Measurements from ENCODE around the gene KIRREL1. TPM values are rescaled to one million over a fixed set of nuclear protein-coding genes. Genes with fewer than 3 reads are reported as not detected.

Gene KIRREL1
- total RNA-seq, 3 donors from 2014 or later, result 26.1 to 55.5 (median 34.1) TPM

DNA sequence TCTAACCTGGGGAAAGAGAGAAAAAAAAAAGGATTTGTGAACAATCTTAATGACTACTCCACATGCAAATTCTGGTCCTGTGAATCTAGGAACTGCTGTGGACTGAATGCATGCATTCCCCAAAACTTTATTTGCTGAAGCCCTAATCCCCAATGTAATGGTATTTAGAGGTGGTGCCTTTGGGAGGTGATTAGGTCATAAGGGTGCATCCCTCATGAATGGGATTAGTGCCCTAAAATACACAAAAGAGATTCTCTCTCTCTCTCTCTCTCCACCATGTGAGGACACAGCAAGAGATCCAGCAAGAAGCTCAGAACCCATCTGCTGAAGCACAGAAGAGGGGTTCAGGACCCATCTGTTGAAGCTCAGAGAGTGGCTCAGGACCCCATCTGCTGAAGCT lies 26.2 kb upstream of the KIRREL1 start:
- no peak for TF ChIP-seq POLR2A (IDR thresholded peaks at IDR 0.05)
- no peak for TF ChIP-seq POLR2AphosphoS5 (IDR thresholded peaks at IDR 0.05)
- TF ChIP-seq, protein P1, sequence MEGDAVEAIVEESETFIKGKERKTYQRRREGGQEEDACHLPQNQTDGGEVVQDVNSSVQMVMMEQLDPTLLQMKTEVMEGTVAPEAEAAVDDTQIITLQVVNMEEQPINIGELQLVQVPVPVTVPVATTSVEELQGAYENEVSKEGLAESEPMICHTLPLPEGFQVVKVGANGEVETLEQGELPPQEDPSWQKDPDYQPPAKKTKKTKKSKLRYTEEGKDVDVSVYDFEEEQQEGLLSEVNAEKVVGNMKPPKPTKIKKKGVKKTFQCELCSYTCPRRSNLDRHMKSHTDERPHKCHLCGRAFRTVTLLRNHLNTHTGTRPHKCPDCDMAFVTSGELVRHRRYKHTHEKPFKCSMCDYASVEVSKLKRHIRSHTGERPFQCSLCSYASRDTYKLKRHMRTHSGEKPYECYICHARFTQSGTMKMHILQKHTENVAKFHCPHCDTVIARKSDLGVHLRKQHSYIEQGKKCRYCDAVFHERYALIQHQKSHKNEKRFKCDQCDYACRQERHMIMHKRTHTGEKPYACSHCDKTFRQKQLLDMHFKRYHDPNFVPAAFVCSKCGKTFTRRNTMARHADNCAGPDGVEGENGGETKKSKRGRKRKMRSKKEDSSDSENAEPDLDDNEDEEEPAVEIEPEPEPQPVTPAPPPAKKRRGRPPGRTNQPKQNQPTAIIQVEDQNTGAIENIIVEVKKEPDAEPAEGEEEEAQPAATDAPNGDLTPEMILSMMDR (IDR thresholded peaks at IDR 0.05), result no peak
- intact Hi-C loops (cut with DNase I; ENCODE audit: low total_unique reads), result loop anchor here (10.0 kb wide), 1 partner anchor 158 kb away; a partner anchor contains a TSS
- no peak overlapping the region for H3K4me3 ChIP-seq
- H3K9me3 ChIP-seq, result peaks cover 0 to 8% of the 10 kb centered on the region in 2 donors
- no peaks in the 10 kb centered on the region for H3K36me3 ChIP-seq
- H3K27me3 ChIP-seq, result peaks cover 0 to 8% of the 10 kb centered on the region in 2 donors
- H3K4me1 ChIP-seq, result no peaks in the 10 kb centered on the region
- no peak for DNase-seq (ENCODE audit: low spot score in 2 of 2)
- H3K27ac ChIP-seq, result no peak overlapping the region

DNA sequence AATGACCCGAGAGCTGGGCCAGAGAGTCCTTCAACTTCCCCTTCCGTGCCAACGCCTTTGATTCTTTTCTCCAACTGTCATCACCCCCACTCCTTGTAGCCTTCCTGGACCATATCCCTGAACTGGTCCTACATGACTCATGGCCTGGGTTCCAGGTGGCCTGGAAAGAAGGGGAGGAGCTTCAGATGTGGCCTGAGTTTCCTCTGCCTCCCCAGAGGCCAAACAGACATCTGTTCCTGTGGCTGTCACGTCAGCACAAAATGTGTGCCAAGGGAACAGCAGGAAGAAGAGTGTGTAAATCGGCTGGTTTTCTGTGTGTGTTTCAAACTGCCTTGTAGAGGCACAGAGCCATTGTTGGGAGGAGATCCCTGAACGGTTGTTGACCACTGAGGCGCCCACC lies 24.9 kb upstream of the KIRREL1 start:
- no peak for DNase-seq (ENCODE audit: low spot score in 2 of 2)
- Histone ChIP-seq H3K4me1 (no peaks in the 10 kb centered on the region), H3K9me3 (peaks cover 0 to 8% of the 10 kb centered on the region in 2 donors), H3K27me3 (peaks cover 0 to 8% of the 10 kb centered on the region in 2 donors), H3K4me3 (no peak overlapping the region), H3K27ac (no peak overlapping the region), H3K36me3 (no peaks in the 10 kb centered on the region)
- intact Hi-C loops (cut with DNase I; ENCODE audit: low total_unique reads), result loop anchor here (10.0 kb wide), 1 partner anchor 156 kb away; a partner anchor contains a TSS
- TF ChIP-seq POLR2A (IDR thresholded peaks at IDR 0.05) (no peak), POLR2AphosphoS5 (IDR thresholded peaks at IDR 0.05) (no peak)
- TF ChIP-seq, protein P1 (IDR thresholded peaks at IDR 0.05), result no peak

DNA sequence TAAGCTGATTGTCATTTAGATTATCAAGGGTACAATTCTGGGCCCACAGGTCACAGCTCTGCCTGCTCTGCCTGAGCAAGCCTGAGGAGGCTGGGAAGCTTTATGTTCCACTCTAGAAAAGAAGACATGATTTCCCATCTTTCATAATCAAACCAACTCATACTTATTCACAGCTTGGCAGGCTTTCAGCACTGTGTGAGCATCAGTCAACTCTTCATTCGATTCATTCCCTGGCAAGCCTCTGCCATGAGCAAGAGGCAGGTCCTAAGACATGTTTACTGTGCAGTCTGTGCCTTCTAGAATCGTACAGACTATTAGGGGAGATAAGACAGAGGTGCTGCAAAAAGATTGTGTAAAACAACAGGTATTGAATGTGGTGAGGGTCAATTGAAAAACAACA lies 24.5 kb upstream of the KIRREL1 start:
- TF ChIP-seq, protein P1 (IDR thresholded peaks at IDR 0.05), result no peak
- TF ChIP-seq POLR2A (IDR thresholded peaks at IDR 0.05), result no peak
- no peak for TF ChIP-seq POLR2AphosphoS5 (IDR thresholded peaks at IDR 0.05)

DNA sequence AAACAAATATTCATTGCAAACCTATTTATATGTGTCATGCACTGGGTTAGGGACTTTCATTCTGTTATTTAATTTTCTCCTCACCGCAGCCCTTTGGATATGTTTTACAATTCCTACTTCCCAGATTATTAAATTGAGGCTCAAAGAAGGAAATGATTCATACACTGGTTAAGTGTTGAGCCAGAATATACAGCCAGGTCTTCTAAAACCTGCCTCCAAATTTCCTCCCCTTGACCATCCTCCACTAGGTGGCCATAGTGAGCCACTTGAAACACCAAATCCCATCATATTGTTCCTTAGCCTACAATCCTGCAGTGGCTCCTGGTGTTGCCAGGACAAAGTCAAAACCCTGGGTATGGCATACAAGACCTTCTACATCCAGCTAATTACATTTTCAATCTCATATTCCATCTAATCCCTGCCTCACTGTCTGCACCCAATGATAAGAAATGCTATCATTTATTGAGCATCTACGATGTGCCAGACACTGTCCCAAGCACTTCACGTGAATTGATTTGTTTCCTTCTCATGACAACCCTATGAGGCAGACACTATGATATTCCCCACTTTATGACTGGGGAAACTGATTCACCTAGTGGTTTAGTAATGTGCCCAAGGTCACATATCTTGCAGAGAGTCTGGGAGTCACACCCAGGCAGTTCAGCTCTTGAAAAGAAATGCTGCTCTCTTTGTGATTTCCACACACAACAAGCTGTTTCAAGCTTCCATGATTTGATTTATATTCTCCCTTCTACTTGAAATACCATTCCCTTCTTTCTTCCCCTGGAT lies 23.6 kb upstream of the KIRREL1 start:
- Histone ChIP-seq H3K4me3 (no peak overlapping the region), H3K36me3 (no peaks in the 10 kb centered on the region), H3K27me3 (peaks cover 0 to 1% of the 10 kb centered on the region in 2 donors), H3K4me1 (no peaks in the 10 kb centered on the region), H3K27ac (no peak overlapping the region), H3K9me3 (peaks cover 0 to 8% of the 10 kb centered on the region in 2 donors)
- TF ChIP-seq POLR2AphosphoS5 (IDR thresholded peaks at IDR 0.05) (no peak), POLR2A (IDR thresholded peaks at IDR 0.05) (no peak)
- TF ChIP-seq, protein P1 (IDR thresholded peaks at IDR 0.05), result peak; percentile 22 to 51 (median 32)
- intact Hi-C loops (cut with DNase I; ENCODE audit: low total_unique reads), result loop anchor here (1.0 to 10.0 kb wide), 2 partner anchors 15 to 155 kb away; a partner anchor contains a TSS
- no peak for DNase-seq (ENCODE audit: low spot score in 2 of 2)

More for the DNA sequence above, 24.5 kb upstream of the KIRREL1 start:
- Histone ChIP-seq H3K9me3 (peaks cover 0 to 8% of the 10 kb centered on the region in 2 donors), H3K4me3 (no peak overlapping the region), H3K27ac (no peak overlapping the region), H3K27me3 (peaks cover 0 to 6% of the 10 kb centered on the region in 2 donors), H3K36me3 (no peaks in the 10 kb centered on the region), H3K4me1 (no peaks in the 10 kb centered on the region)
- DNase-seq (ENCODE audit: low spot score in 2 of 2), result no peak
- intact Hi-C loops (cut with DNase I; ENCODE audit: low total_unique reads), result loop anchor here (1.0 to 10.0 kb wide), 2 partner anchors 14 to 156 kb away; a partner anchor contains a TSS

DNA sequence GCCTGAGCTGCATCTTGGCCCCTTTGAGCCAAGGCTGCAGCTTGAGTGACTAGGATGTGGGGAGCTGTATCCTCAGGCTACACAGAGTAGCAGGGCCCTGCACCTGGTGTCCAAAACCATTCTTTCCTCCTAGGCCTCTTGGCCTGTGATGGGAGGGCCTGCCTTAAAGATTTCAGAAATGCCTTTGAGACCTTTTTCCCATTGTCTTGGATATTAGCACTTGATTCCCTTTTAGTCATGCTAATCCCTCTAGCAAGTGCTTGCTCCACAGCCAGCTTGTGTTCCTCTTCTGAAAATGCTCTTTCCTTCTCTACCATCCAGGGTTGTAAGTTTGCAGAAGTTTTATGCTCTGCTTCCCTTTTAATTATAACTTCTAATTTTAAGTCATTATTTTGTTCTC lies 21.7 kb upstream of the KIRREL1 start:
- peaks cover 0 to 8% of the 10 kb centered on the region in 2 donors for H3K9me3 ChIP-seq
- no peak overlapping the region for H3K4me3 ChIP-seq
- TF ChIP-seq POLR2AphosphoS5 (IDR thresholded peaks at IDR 0.05) (no peak), POLR2A (IDR thresholded peaks at IDR 0.05) (no peak)
- TF ChIP-seq, protein P1 (IDR thresholded peaks at IDR 0.05), result no peak
- no peak for DNase-seq (ENCODE audit: low spot score in 2 of 2)
- intact Hi-C loops (cut with DNase I; ENCODE audit: low total_unique reads), result no loop called here
- no peaks in the 10 kb centered on the region for H3K4me1 ChIP-seq
- no peaks in the 10 kb centered on the region for H3K36me3 ChIP-seq
- no peaks in the 10 kb centered on the region for H3K27me3 ChIP-seq
- no peak overlapping the region for H3K27ac ChIP-seq

Data from breast epithelium (tissue), 4 donors.